Measurements from ENCODE around the gene PIGQ. TPM values are rescaled to one million over a fixed set of nuclear protein-coding genes. Genes with fewer than 3 reads are reported as not detected.
A peak's percentile ranks its signal among the peaks of the same experiment; 100 is the strongest.

Gene PIGQ
- total and polyA plus RNA-seq, 2 of the 13 experiments (the other 11 are each of a cell fraction or from before 2014, with no cell fraction given): 7.7 to 19.7 TPM

- TF ChIP-seq, protein P1, sequence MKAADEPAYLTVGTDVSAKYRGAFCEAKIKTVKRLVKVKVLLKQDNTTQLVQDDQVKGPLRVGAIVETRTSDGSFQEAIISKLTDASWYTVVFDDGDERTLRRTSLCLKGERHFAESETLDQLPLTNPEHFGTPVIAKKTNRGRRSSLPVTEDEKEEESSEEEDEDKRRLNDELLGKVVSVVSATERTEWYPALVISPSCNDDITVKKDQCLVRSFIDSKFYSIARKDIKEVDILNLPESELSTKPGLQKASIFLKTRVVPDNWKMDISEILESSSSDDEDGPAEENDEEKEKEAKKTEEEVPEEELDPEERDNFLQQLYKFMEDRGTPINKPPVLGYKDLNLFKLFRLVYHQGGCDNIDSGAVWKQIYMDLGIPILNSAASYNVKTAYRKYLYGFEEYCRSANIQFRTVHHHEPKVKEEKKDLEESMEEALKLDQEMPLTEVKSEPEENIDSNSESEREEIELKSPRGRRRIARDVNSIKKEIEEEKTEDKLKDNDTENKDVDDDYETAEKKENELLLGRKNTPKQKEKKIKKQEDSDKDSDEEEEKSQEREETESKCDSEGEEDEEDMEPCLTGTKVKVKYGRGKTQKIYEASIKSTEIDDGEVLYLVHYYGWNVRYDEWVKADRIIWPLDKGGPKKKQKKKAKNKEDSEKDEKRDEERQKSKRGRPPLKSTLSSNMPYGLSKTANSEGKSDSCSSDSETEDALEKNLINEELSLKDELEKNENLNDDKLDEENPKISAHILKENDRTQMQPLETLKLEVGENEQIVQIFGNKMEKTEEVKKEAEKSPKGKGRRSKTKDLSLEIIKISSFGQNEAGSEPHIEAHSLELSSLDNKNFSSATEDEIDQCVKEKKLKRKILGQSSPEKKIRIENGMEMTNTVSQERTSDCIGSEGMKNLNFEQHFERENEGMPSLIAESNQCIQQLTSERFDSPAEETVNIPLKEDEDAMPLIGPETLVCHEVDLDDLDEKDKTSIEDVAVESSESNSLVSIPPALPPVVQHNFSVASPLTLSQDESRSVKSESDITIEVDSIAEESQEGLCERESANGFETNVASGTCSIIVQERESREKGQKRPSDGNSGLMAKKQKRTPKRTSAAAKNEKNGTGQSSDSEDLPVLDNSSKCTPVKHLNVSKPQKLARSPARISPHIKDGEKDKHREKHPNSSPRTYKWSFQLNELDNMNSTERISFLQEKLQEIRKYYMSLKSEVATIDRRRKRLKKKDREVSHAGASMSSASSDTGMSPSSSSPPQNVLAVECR (CRISPR knock-in tag; IDR thresholded peaks at IDR 0.05; ENCODE audit: borderline replicate concordance): peak; percentile 95
- TF ChIP-seq ZFP1 (CRISPR knock-in tag; IDR thresholded peaks at IDR 0.05) (no peak; the same call in 1 of the 2 replicates), KDM6A (CRISPR knock-in tag; IDR thresholded peaks at IDR 0.05; ENCODE audit: low read depth) (peak; percentile 52; the same call in 1 of the 2 replicates), ZNF432 (CRISPR knock-in tag; IDR thresholded peaks at IDR 0.05; ENCODE audit: borderline replicate concordance) (no peak), KDM1A (CRISPR knock-in tag; IDR thresholded peaks at IDR 0.05) (0 out of 2 replicates have a peak, but pooled peaks have one; percentile 50), FOXK1 (CRISPR knock-in tag; IDR thresholded peaks at IDR 0.05; ENCODE audit: borderline replicate concordance, low read depth) (peak; percentile 60; the same call in 1 of the 2 replicates), PAWR (CRISPR knock-in tag; IDR thresholded peaks at IDR 0.05; ENCODE audit: borderline replicate concordance) (no peak), CREM (IDR thresholded peaks at IDR 0.05) (peak; percentile 49), CREM (CRISPR knock-in tag; IDR thresholded peaks at IDR 0.05) (no peak), ARID3A (IDR thresholded peaks at IDR 0.05; ENCODE audit: low read depth, low read length) (no peak), IRX3 (CRISPR knock-in tag; IDR thresholded peaks at IDR 0.05; ENCODE audit: borderline replicate concordance, low read depth) (no peak)
- TF ChIP-seq, protein P2, sequence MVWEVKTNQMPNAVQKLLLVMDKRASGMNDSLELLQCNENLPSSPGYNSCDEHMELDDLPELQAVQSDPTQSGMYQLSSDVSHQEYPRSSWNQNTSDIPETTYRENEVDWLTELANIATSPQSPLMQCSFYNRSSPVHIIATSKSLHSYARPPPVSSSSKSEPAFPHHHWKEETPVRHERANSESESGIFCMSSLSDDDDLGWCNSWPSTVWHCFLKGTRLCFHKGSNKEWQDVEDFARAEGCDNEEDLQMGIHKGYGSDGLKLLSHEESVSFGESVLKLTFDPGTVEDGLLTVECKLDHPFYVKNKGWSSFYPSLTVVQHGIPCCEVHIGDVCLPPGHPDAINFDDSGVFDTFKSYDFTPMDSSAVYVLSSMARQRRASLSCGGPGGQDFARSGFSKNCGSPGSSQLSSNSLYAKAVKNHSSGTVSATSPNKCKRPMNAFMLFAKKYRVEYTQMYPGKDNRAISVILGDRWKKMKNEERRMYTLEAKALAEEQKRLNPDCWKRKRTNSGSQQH (CRISPR knock-in tag; IDR thresholded peaks at IDR 0.05; ENCODE audit: low read depth): no peak
- TF ChIP-seq, protein P3, sequence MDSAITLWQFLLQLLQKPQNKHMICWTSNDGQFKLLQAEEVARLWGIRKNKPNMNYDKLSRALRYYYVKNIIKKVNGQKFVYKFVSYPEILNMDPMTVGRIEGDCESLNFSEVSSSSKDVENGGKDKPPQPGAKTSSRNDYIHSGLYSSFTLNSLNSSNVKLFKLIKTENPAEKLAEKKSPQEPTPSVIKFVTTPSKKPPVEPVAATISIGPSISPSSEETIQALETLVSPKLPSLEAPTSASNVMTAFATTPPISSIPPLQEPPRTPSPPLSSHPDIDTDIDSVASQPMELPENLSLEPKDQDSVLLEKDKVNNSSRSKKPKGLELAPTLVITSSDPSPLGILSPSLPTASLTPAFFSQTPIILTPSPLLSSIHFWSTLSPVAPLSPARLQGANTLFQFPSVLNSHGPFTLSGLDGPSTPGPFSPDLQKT (CRISPR knock-in tag; IDR thresholded peaks at IDR 0.05; ENCODE audit: borderline replicate concordance): no peak
- TF ChIP-seq, protein P4, sequence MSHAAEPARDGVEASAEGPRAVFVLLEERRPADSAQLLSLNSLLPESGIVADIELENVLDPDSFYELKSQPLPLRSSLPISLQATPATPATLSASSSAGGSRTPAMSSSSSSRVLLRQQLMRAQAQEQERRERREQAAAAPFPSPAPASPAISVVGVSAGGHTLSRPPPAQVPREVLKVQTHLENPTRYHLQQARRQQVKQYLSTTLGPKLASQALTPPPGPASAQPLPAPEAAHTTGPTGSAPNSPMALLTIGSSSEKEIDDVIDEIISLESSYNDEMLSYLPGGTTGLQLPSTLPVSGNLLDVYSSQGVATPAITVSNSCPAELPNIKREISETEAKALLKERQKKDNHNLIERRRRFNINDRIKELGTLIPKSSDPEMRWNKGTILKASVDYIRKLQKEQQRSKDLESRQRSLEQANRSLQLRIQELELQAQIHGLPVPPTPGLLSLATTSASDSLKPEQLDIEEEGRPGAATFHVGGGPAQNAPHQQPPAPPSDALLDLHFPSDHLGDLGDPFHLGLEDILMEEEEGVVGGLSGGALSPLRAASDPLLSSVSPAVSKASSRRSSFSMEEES (CRISPR knock-in tag; IDR thresholded peaks at IDR 0.05): 0 out of 2 replicates have a peak, but pooled peaks have one; percentile 40
Observed at GRCh38 chr16:558298-559020, 11.3 kb upstream of the PIGQ start (continued).

Data from HepG2 (cell line).